Aorta (tissue), 5 donors: ENCODE measurements around the gene SREBF2. TPM values are rescaled to one million over a fixed set of nuclear protein-coding genes. Genes with fewer than 3 reads are reported as not detected.

Experiments used
- ATAC-seq: fragments of 200-7000 bp; cut with Tn5 transposase; one replicate; pipeline ENCODE4 v1.9.1; 2022; ENCODE audit warnings: moderate library complexity; ENCODE audit not compliant: low FRiP score
- DNase-seq, 2 donors: peaks; one replicate each; pipeline ENCODE4 v3.0.0-alpha.2; 2020
- H3K27ac ChIP-seq, 2 donors: one replicate each; pipeline ENCODE4 v1.5.1; 2013; ENCODE audit warnings: low read length in 2 of 2, mild to moderate bottlenecking in 2 of 2, moderate library complexity in 2 of 2, control low read depth in 1 of 2, inconsistent platforms in 1 of 2, low read depth in 1 of 2
- H3K27me3 ChIP-seq, 2 donors: one replicate each; pipeline ENCODE4 v1.6.1; 2013; ENCODE audit warnings: control low read depth in 1 of 2, low read length in 1 of 2, mild to moderate bottlenecking in 1 of 2, moderate library complexity in 1 of 2; ENCODE audit not compliant: insufficient read depth in 2 of 2, control insufficient read depth in 1 of 2
- H3K36me3 ChIP-seq, 2 donors: one replicate each; pipeline ENCODE4 v1.6.1; 2013; ENCODE audit warnings: control low read depth in 1 of 2, low read length in 1 of 2, mild to moderate bottlenecking in 1 of 2; ENCODE audit not compliant: insufficient read depth in 2 of 2, control insufficient read depth in 1 of 2
- H3K4me1 ChIP-seq, 2 donors: one replicate each; pipeline ENCODE4 v1.6.1; 2013; ENCODE audit warnings: low read length in 2 of 2, control low read depth in 1 of 2, mild to moderate bottlenecking in 1 of 2, moderate library complexity in 1 of 2; ENCODE audit not compliant: insufficient read depth in 2 of 2, control insufficient read depth in 1 of 2
- H3K4me3 ChIP-seq, 2 donors: one replicate each; pipeline ENCODE4 v1.5.1; 2013; ENCODE audit warnings: low read length in 2 of 2, control low read depth in 1 of 2, mild to moderate bottlenecking in 1 of 2
- H3K9me3 ChIP-seq: one replicate; pipeline ENCODE4 v1.6.1; 2013; ENCODE audit warnings: mild to moderate bottlenecking, low read length; ENCODE audit not compliant: control insufficient read depth
- WGBS, 2 donors: extraction: QIAGEN DNeasy Blood & Tissue Kit; methylation state at CpG; one replicate each; pipeline ENCODE4 v1.1.7; 2013; 5-methylcytosine and 5-hydroxymethylcytosine counted together
- intact Hi-C, 2 donors: fragments of 100-400 bp; cut with DNase I; formaldehyde crosslinking; loops; one replicate each; pipeline versions ENCODE4 v1.14.2 to v1.15.0; 2022
- polyA plus RNA-seq, 2 donors: library from polyadenylated mRNA; stranded (reverse); fragments of 200-250 nt; gene quantifications; one replicate each; pipeline ENCODE4 v1.2.3, GENCODE V29; 2013
- total RNA-seq, 2 donors: library from RNA; stranded (reverse); fragmentation: NEBNext Ultra II Directional; extraction: Animal tissue kit (Norgen Biotek cat#: 25700); gene quantifications; one replicate each; pipeline ENCODE4 v1.2.1, GENCODE V29; 2021
- donor health status: healthy with polysubstance abuse.
- donor health status: Bipolar disorder and iron deficiency.
- donor health status: DM: no; HTN: no; CAD: no.
- donor health status: DM: no; HTN: no; CAD: no.
- donor health status: DM: yes; HTN: yes; CAD: no.

The SREBF2 gene
- total and polyA plus RNA-seq, 4 donors, result 11.0 to 86.3 (median 43.7) TPM

DNA sequence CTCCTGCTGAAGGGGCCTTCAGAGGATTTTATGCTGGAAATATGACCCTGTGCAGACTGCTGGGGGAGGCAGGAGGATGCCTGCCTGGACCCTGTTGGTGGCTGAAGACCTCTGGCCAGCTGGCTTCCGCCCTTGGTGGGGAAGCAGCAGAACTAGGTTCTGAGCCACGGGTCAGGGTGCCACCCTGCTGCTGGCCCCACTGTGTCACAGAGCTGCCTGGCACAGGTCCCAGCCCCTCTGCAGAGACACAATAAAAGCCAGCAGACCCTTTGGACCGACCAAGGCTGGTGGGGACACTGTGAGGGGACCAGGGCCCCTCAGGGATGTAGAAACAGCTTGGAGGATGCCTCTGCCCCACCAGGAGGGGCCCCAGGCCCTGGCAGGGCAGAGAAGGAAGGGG lies 6.9 kb upstream of the SREBF2 start:
- ATAC-seq, result no peak
- Histone ChIP-seq H3K27ac (no peak overlapping the region), H3K4me3 (no peak overlapping the region), H3K27me3 (no peaks in the 10 kb centered on the region), H3K36me3 (no peaks in the 10 kb centered on the region), H3K4me1 (no peaks in the 10 kb centered on the region), H3K9me3 (no peaks in the 10 kb centered on the region)
- intact Hi-C loops, result no loop called here
- 45 to 58% methylated on average over 3 of the region's 3 CpGs for WGBS, 2 donors
- no peak for DNase-seq

DNA sequence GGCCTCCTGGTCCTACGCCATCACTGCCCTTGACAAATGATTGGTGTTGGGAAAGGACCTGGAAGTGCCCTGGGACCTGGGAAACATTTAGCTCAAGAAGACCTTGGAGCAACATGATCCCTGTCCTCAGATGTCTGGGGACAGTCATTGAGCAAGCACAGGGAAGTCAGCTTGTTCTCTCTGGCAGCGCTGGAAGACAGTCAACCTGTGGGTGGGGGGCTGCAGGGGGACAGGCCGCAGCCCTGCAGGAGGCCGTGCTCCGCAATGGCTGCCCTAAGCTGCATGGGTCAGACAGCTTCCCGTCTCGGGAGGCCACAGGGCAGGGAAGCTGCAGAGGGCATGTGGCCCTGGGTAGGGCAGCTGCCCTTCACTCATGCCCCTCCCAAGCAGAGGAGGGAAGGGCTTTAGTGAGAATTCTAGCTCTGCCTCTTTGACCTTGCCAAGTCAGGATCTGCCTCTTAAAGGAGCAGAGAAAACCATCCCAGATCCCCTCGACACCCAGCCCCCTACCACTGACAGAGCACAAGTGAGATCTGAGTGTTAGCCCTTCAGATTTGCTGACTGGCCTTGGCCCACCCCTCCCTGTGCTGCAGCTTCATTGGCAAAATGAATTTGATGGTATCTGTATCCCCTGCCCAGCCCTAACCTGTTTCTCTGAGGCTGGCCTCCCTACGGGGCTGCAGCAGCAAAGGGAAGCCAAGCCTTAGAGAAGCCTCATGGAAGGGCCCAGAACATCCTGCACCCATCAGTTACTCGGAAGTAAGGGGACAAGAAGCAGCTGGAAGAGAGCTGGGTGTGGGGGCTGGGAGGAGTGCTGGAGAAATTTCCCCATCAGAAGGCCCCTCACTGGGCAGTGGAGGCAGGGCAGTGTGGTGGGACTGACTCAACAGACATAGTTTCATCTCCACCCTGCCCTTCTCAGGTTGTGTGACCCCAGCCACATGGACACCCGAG lies 6.2 kb upstream of the SREBF2 start:
- DNase-seq (no peak), ATAC-seq (no peak)
- Histone ChIP-seq H3K27ac (no peak overlapping the region), H3K9me3 (no peaks in the 10 kb centered on the region), H3K27me3 (no peaks in the 10 kb centered on the region), H3K4me3 (no peak overlapping the region), H3K36me3 (no peaks in the 10 kb centered on the region), H3K4me1 (no peaks in the 10 kb centered on the region)
- intact Hi-C loops, result no loop called here
- 65 to 71% methylated on average over 11 of the region's 11 CpGs for WGBS, 2 donors

DNA sequence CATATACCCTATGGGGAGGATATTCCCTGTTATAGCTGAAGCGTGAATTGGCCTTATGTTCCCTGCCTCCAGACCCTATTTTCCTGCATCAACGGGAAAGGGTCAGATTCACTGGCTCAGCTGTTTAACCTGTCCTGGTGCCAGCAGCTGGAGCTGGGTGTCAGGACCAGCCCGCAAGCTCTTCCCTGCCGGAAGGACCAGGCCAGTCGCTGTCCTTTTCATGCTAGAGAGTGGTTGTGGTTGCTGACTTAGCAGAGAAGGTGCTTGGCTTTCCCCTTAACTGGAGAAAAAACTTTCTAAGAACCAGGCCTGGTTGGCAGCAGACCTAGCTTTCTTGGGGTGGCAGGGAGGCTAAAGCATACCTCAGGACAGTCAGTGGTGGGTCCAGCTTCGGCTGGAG lies 5.2 kb upstream of the SREBF2 start:
- DNase-seq (no peak), ATAC-seq (no peak)
- Histone ChIP-seq H3K27me3 (no peaks in the 10 kb centered on the region), H3K36me3 (no peaks in the 10 kb centered on the region), H3K27ac (no peak overlapping the region), H3K9me3 (no peaks in the 10 kb centered on the region), H3K4me1 (no peaks in the 10 kb centered on the region), H3K4me3 (no peak overlapping the region)
- WGBS, 2 donors, result 90% methylated on average over 6 of the region's 6 CpGs
- intact Hi-C loops, result no loop called here

DNA sequence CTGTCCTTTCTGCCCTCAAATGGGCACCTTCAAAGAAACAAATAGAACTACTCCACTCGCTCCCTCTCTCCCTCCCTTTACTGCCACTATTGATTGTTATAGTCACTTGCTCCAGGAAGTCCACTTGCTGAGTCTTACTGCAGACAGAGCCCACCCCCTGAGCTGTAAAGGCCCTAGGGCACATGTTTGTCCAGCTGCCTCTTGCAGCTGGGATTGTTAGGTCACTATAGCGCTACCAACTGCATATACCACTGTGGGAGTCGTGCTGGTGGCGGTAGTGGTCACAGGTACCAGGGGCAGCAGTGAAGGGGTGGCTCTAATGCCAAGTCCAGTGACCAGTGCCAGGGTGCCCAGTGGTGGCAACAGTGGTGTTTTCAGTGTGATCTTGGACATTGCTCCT lies 4.4 kb upstream of the SREBF2 start:
- 95 to 96% methylated on average over 4 of the region's 4 CpGs for WGBS, 2 donors
- no peaks in the 10 kb centered on the region for H3K36me3 ChIP-seq
- DNase-seq (no peak), ATAC-seq (no peak)
- no peaks in the 10 kb centered on the region for H3K9me3 ChIP-seq
- no peaks in the 10 kb centered on the region for H3K27me3 ChIP-seq
- H3K4me1 ChIP-seq, result no peaks in the 10 kb centered on the region
- H3K4me3 ChIP-seq, result no peak overlapping the region
- intact Hi-C loops, result no loop called here
- H3K27ac ChIP-seq, result no peak overlapping the region

DNA sequence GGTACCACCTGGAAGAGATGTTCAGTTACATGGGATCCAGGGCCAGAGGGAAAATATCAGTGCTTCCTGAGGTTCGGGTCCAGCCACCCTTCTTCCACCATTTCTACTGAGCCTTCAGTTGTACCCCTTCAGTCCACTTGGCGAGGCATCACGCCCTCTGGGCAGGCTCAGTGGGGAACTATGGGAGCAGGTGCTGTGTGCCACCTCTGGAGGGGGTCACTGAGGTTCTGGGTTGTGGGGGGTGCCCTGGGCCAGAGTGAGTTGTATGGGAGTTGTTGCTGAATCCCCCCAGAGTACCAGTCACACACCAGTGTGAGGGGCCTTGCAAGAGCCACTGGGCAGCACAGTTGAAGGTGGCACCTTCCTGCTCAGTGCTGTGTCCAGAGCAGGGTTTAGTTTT lies 2.7 kb upstream of the SREBF2 start:
- 93 to 96% methylated on average over 3 of the region's 3 CpGs for WGBS, 2 donors
- no peak overlapping the region for H3K27ac ChIP-seq
- H3K4me3 ChIP-seq, result no peak overlapping the region
- no peaks in the 10 kb centered on the region for H3K27me3 ChIP-seq
- no peaks in the 10 kb centered on the region for H3K4me1 ChIP-seq
- H3K36me3 ChIP-seq, result no peaks in the 10 kb centered on the region
- no peaks in the 10 kb centered on the region for H3K9me3 ChIP-seq
- no peak for DNase-seq
- intact Hi-C loops, result no loop called here
- ATAC-seq, result no peak

DNA sequence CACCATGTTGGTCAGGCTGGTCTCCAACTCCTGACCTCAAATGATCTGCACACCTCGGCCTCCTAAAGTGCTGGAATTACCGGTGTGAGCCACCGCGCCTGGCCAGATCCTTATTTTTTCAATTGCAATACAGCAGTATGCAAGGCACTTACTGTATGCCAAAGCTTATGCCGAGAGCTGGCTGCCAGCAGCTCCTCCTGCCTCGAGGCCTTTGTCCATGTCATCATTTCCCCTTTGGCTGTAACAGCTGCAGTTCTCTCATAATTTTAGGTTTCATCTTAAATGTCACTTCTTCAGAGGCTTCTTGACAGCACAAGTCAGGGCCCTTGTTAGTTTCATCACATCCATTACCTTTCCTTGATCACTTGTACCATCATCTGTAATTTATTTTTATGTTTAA lies 1.5 kb upstream of the SREBF2 start:
- Histone ChIP-seq H3K4me3 (no peak overlapping the region), H3K27ac (no peak overlapping the region), H3K9me3 (no peaks in the 10 kb centered on the region), H3K36me3 (no peaks in the 10 kb centered on the region), H3K4me1 (no peaks in the 10 kb centered on the region), H3K27me3 (no peaks in the 10 kb centered on the region)
- intact Hi-C loops, result no loop called here
- no peak for ATAC-seq
- peak in 1 of 2 donors; percentile 59 for DNase-seq
- 71 to 73% methylated on average over 6 of the region's 6 CpGs for WGBS, 2 donors

DNA sequence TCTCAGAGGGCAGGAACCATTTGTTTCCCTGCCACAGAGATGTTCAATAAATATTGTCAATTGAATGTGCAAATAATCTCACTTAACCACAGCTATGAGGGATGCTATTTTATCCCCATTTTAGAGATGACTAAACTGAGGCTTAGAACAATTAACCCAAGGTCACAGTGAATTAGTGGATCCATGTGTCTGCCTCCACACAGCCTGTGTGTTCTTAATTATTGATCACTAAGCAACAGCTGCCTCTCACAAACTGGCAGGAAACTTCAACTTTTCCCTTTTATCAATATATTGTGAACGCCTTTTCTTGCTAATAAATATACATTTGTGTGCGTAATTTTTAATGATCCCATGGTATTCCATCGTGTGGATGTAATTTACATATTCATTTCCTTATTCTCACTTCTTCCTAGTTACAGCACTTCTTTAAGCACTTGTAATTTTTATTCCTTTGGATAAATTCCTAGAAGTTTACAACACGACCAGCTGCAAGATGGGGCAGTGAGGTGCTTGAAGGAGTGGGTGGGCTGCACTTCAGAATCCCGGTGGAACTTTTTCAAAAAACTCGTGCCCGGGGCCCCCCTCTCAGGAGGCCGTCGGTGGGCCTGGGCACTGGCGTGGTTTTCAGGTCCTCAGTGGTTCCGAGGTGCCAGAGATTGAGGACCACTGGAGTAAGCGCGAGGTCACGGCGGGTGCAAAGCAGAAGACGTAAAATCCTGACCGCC lies 915 bp upstream of the SREBF2 start:
- peak overlapping the region; percentile 4 to 62 for H3K4me3 ChIP-seq
- DNase-seq, result no peak
- H3K27ac ChIP-seq, result peak overlapping the region in 1 of 2 donors; percentile 89
- H3K4me1 ChIP-seq, result no peaks in the 10 kb centered on the region
- no peaks in the 10 kb centered on the region for H3K9me3 ChIP-seq
- intact Hi-C loops, result loop anchor here in 1 of 2 donors (2.0 kb wide), 1 partner anchor 31 kb away; the partner anchor contains the start of gene CCDC134
- H3K36me3 ChIP-seq, result no peaks in the 10 kb centered on the region
- H3K27me3 ChIP-seq, result no peaks in the 10 kb centered on the region
- WGBS, 2 donors, result 11 to 12% methylated on average over 17 of the region's 17 CpGs
- ATAC-seq, result no peak

DNA sequence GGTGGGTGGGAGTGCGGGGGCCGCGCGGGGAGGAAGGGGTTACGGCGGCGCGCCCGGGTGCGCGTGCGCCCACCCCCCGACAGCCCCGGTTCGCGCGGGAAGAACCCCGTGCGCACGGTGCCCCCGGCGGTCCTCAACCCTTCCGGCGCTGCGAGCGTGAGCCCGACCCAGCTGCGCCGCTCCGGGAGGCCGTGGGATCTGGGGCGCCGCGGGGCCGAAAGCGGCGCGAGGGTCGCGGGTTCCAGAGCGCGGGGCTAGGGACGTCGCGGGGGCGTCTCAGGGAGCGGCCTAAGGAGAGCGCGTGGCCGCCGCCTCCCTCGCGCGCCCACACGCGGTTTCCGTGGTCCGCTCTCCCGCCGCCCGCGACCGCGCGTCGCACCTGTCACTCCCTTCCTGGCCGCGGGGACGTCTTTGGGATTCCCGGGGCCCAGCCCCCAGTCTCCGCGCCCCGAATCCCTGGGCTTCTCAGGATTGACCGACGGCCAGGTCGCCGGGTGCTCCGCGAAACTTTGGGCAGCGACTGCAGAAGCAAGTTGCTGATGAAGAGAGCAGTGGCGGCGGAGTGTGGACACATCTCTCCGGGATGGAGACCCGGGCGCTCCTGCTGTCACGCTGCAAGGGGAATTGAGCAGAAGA lies 582 bp downstream of the SREBF2 start:
- H3K36me3 ChIP-seq, result no peaks in the 10 kb centered on the region
- WGBS, 2 donors, result 0% methylated on average over 57 to 86 of the region's 86 CpGs
- peak overlapping the region; percentile 80 to 92 for H3K4me3 ChIP-seq
- peak overlapping the region in 1 of 2 donors; percentile 29 for H3K27ac ChIP-seq
- peak; percentile 30 for ATAC-seq
- no peaks in the 10 kb centered on the region for H3K9me3 ChIP-seq
- peak; percentile 63 to 84 for DNase-seq
- H3K4me1 ChIP-seq, result no peaks in the 10 kb centered on the region
- intact Hi-C loops, result loop anchor here in 1 of 2 donors (2.0 kb wide), 1 partner anchor 33 kb away; the partner anchor contains the start of gene CCDC134
- no peaks in the 10 kb centered on the region for H3K27me3 ChIP-seq
